SH-SY5Y (cell line): Measurements from ENCODE around the gene RAPGEF3.
A peak's percentile ranks its signal among the peaks of the same experiment; 100 is the strongest.

Experiments
- GATA2 ChIP-seq: IDR thresholded peaks from 2 replicates; pipeline ENCODE4 v1.6.1; 2011; ENCODE audit warnings: mild to moderate bottlenecking, low read depth, low read length
- GATA3 ChIP-seq: IDR thresholded peaks from 2 replicates; pipeline ENCODE4 v1.6.1; 2011; ENCODE audit warnings: low read depth, mild to moderate bottlenecking, low read length, moderate library complexity

RAPGEF3 gene

DNA sequence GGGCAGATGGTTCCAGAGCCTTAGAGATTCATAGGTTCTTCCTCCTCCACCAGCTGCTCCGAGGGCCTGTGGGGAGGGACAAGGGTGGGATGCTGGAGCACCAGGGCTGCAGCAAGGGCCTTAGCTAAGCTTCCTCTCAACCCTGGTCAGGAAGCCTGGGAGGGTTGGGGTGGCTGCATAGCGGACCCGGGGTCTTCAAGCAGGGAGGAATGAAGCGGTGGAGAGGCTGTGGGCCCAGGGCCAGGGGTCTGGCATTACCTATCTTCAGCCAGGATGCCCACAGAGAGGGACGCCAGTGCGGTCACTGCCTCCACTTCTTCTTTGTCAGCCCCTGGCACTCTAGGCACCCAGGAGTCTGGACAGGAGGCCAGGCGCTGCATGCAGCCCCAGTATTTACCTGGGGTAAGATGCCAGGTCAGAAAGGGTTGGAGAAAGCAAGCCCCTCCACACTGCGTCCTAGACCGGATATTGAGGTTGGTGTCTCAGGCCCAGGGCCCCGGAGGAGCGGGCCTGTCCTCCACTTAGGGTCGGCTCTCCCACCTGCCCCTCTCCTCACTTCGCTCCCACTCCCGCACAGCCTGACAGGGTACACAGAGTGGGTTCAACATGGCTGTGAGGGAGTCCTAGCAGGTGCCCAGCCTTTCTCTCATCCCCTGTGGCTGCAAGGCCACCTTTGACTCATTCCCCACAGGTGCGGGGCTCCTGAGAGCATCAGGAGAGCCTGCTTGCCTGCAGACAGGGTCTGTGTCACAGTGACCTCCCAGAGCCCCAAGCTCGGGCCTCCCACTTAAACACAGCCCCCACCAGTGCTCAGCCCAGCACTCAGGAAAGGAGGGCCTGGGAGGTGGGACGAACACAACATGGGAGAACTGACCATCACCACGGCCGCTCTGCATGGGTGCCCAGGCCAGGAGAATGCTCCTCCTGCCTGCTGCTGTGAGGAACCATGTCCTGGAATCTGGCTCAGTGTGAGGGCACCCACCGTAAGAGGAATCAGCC, 25.4 kb upstream of the RAPGEF3 start:
- no peak for TF ChIP-seq GATA3
- TF ChIP-seq GATA2: no peak

DNA sequence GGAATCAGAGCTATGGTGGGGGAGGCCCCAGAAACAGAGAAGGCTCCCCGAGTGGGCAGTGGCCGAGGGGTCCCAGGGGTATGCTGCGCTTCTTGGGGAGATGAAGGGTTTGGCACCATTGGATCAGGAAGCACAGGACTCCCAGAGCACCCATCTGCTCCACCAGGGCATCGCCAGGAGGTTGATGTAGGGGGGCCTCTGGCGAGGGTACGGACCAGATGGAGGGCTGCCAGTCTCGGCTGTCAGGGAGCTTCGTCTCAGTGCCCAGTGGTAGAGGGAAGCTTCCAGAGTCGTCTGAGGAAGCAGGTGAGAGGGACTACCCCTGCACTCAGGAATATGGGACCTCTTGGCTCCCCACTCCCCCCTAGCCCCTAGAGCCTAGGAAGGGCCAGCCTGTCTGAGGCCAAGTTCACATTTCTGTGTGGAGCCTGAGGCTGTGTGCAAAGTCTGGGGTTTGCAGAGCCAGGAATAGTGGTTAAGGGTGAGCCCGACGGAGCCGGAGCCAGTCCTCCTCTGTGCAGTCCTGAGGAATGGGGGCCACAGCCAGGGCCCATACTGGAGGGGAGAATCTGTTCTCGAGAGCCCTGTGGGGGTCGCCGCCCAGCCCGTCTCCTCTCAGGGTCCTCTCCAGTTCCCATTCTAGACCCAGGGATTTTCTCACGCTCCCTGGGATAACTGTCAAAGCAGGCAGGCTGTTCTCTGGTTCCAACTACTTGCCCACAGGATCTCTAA, 24.5 kb upstream of the RAPGEF3 start:
- no peak for TF ChIP-seq GATA3
- no peak for TF ChIP-seq GATA2

DNA sequence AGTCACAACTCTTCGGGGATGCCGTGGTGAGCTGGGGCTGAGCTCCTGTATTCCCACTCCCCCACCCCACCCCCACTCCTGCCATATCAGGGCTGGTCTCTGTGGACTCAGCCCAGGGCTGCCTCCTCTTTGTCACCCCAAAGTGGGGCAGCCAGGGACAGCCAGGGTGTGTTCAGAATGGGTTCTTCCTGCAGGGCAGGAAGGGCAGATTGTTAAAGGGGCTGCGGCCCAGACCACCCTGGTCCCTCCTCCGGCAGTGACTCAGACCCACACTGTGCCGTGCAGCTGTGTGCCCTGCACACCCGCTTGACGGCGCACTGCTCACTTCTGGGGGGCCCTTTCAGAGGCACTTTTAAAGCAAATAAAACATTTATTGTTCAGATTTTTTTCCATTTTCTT, 23.7 kb upstream of the RAPGEF3 start:
- TF ChIP-seq GATA2 (no peak), GATA3 (no peak)

DNA sequence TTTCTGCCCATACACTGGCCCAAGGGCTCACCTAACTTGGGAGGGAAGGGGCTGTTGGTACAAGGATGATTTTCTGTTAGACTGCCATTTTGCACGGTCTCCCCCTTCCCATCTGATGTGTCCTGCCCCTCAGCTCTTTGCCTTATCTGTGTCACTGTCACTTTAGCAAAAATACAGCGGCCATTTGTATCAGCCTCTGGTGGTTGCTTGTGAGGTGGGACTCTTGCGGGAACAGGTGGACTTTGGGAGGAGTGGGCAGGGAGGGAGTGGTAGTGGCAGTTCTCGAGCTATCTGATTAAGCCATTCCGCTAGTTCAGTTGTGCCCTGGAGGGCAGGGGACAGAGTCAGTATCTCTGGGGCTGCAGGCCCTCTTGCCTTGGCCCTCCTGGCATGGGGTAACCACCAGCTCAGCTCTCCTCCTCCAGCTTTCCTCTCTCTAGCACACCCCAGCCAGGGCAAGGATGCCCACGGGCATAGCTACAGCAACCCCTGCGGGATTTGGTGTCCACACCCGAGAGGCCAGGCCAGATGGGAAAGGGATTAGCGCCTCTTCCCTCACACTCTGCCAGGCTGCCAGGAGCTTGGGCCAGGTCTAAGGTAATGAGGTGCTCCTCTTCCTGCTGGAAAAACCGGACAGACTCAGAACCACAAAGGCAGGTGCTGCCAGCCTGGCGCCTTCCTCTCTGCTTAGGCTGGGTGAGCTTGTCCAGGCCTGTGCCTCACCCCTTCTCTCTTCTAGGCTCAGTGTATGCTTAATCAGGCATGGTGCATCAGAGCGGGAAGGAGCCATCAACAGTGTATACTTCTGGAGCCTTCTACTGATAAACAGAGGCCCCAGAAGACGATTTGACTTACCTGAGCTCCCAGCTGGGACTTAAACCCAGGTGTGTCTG, 23.0 kb upstream of the RAPGEF3 start:
- TF ChIP-seq GATA3: no peak
- TF ChIP-seq GATA2: no peak

DNA sequence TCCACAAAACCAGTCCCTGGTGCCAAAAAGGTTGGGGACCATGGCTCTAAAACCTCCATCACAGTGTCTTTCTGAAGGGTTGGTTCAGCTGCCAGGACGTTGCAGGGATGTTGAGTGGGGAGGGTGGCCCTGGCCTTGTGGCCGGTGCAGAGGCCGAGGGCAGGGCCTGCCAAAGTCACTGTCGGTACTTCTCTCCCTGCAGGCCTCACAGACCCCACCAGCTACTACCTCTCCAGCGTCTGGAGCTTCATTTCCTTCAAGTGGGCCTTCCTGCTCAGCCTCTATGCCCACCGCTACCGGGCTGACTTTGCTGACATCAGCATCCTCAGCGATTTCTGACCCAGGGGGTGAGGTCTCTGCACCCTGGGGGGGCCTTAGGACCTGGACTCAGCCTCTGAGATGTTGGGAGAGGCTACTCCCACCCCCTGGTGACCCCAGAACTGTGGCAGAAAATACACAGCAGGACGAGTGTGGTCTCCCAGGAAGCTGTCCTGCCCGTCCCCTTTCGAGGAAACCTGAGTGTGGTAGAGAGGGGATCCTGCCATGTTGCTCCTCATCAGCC, 21.3 kb upstream of the RAPGEF3 start:
- no peak for TF ChIP-seq GATA2
- no peak for TF ChIP-seq GATA3

DNA sequence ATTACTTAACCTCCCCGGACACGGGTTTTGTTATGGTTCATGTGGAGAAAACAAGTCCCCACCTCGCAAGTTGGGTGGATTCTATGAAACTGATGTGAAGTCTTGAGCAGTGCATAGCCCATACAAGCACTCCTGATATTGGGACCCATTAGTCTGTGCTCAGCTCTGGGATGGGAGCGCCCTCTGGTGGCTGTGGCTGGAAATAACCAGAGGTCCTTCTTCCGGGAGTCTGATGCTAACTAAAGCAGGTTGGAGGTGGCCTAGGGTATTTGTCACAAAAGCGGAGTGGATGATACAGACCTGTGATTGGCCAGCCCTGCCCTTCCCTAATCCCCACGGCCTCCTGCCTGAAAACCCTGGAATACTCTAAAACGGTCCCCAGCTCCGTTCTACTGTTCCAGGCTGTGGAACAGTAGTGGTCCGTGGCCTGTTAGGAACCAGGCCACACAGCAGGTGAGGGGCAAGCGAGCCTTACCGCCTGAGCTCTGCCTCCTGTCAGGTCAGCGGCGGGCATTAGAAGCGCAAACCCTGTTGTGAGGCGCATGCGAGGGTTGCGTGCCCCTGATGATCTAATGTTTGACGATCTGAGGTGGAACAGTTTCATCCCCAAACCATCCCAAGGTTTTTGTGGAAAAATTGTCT, 20.7 kb upstream of the RAPGEF3 start:
- TF ChIP-seq GATA2: no peak
- TF ChIP-seq GATA3: no peak

DNA sequence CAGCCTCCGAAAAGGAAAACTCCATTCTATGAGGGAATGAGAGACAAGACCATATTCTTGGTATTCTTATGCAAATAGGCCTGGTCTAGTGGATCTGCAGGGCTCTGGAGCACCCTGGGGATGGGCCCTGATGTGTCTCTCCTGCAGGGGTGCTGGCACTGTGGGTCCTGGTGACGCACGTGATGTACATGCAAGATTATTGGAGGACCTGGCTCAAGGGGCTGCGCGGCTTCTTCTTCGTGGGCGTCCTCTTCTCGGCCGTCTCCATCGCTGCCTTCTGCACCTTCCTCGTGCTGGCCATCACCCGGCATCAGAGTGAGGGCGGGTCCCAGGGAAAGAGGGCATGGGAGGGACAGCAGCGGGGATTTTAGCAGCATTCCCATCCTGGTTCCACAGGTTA, 20.2 kb upstream of the RAPGEF3 start:
- no peak for TF ChIP-seq GATA2
- no peak for TF ChIP-seq GATA3

DNA sequence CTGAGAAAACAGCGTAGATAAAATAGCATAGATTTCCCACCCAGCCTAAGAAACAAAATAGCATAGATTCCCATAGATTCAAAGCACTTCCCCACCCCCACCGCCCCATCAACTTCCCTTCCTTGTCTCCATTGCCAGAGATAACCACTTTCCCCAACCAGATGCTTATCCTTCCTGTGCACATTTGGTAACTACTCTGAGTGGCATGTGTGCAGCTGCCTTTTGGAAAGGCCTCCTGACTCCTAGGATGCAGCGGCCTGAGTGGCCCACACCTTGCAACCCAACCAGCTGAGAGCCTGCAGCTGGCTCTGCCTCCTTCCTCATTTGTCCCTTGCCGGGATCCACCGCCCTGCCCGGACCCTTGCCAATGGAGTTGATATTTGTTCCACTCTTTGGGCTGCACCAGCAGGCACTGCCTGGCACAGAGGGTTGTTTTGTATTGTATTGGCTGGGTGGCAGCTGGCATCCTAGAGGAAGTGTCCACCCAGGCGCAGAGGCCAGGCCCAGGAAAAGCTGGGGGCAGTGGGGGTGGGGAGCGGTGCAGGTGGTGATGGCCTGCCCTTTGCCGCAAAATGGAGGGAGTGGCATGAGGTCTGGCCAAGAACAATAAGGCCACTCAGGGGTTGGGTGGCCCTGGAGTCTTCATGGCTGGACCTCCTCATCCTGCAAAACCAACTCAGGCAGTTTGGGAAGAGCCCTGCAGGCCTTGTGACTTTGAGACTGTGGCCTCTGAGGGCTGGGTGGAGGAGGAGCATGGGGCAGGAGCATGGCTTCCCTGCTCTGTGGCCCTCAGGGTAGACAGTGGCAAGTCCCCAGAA, 19.3 kb upstream of the RAPGEF3 start:
- TF ChIP-seq GATA2: peak; percentile 85
- no peak for TF ChIP-seq GATA3

DNA sequence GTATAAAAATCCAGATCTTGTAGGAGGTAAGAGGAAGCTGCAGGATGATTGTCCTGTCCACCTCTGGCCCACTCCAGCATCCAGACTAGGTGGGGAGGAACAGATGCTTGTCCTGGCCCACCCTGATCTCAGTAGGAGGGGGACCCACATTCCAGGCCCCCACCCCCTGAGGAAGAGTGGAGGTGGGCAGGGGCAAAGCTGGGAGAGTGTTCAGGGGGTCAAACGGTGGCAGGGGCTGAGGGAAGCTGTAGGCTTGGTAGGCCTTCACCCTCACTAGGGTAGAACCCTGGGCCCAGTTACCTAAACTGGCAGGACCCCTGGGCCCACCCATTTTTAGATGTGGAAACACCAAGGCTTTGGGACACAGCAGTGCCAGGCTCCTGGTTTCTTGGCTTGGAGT, 18.5 kb upstream of the RAPGEF3 start:
- no peak for TF ChIP-seq GATA3
- no peak for TF ChIP-seq GATA2

DNA sequence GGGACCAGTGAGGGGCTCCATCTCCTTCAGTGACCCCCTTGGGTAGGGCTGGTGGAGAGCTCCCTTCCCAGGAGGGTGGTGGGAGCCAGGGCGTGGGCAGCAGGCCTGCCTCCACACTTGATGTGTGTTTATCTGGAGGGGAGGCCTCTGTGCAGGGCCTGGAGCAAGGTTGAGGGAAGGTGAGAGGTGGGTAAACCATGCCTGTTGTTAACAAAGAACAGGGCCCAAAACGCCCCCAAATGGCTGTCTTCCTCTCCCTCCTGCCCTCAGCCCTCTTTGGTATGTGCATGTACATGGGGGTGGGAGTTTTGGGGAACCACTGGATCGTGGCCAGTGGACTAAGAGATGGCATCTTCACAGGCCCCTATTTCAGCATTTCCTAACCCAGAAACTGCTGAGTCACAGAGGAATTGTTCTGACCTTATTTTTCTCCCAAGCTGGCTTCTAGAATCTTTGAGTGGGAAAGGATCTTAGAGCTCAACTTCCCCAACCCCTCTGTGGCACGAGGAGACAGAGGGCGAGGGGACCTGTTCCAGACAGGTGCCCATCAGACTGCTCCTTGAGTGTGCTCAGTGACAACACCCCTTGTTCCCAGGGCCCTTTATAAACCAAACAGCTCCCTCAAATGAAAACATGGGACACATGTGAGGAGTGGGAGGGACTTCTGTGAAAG, 17.9 kb upstream of the RAPGEF3 start:
- no peak for TF ChIP-seq GATA3
- no peak for TF ChIP-seq GATA2

DNA sequence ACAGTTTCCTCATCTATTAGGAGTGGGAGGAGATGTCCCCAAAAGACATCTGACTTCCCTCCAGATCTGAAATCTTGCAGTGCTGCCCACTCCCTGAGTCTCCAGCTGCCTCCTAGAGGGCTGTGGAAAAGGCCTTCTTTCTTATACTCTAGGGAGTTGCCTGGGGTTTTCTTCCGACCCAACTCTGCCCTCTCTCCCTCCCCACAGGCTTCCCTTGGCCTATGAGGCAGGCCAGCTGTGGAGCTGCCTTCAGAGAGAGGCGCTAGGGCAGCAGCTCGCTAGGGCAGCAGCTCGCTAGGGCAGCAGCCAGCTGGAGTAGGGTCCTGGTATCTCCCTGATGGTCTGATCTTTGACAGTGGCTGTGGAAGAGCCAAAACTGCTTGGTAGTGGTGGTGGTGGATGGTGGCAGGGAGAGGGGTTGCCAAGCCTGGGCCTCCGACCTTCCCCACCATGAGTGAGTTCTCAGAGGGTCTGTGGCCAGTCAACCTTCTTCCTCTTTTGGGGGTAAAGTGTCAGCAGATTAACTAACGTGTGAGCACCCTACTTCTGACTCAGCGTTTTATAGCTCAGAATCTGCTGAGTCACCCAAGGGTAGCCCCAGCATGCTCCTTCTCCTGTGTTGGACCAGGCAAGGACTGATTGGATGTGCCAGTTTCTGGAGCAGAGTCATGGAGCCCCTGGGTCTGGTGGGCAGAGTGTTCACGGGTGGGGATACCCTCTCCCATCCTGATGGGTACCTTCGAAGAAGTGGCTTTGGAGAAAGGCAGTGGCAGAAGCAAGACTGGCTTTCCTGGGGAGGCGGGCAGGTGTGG, 16.6 kb upstream of the RAPGEF3 start:
- TF ChIP-seq GATA3 (no peak), GATA2 (no peak)
